Measurements from ENCODE around the gene BLTP1. TPM values are rescaled to one million over a fixed set of nuclear protein-coding genes. Genes with fewer than 3 reads are reported as not detected.

Gene BLTP1
- total RNA-seq, 3 donors from 2014 or later, result 134 to 193 (median 160) TPM

DNA sequence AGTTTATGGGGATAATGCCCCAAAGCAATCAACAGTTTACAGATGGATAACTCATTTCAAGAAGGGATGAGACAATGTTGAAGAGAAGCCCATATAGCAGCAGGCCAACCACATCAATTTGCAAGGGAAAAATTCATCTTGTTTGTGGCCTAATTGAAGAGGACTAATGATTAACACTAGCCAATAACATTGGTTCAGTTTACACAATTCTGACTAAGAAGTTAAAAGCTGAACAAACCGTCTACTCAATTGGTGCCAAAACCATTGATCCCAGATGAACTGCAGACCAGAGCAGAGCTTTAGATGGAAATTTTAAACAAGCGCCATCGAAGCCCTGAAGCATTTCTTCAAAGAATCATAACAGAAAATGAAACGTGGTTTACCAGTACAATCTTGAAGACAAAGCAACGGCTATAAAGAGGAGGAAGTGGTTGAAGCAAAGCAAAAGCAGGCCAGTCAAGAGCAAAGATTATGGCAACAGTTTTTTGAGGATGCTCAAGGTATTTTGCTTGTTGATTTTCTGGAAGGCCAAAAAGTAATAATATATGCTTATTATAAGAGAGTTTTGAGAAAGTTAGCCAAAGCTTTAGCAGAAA is 20.5 kb upstream of the BLTP1 start:
- Histone ChIP-seq H3K36me3 (no peaks in the 10 kb centered on the region), H3K27ac (no peak overlapping the region), H3K9me3 (no peaks in the 10 kb centered on the region), H3K4me3 (no peak overlapping the region), H3K27me3 (no peaks in the 10 kb centered on the region), H3K4me1 (no peaks in the 10 kb centered on the region)
- no peak for DNase-seq (ENCODE audit: low spot score in 2 of 2)
- TF ChIP-seq, protein P1, sequence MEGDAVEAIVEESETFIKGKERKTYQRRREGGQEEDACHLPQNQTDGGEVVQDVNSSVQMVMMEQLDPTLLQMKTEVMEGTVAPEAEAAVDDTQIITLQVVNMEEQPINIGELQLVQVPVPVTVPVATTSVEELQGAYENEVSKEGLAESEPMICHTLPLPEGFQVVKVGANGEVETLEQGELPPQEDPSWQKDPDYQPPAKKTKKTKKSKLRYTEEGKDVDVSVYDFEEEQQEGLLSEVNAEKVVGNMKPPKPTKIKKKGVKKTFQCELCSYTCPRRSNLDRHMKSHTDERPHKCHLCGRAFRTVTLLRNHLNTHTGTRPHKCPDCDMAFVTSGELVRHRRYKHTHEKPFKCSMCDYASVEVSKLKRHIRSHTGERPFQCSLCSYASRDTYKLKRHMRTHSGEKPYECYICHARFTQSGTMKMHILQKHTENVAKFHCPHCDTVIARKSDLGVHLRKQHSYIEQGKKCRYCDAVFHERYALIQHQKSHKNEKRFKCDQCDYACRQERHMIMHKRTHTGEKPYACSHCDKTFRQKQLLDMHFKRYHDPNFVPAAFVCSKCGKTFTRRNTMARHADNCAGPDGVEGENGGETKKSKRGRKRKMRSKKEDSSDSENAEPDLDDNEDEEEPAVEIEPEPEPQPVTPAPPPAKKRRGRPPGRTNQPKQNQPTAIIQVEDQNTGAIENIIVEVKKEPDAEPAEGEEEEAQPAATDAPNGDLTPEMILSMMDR (IDR thresholded peaks at IDR 0.05), result no peak
- no peak for TF ChIP-seq POLR2AphosphoS5 (IDR thresholded peaks at IDR 0.05)
- TF ChIP-seq POLR2A (IDR thresholded peaks at IDR 0.05), result no peak
- intact Hi-C loops (cut with DNase I; ENCODE audit: low total_unique reads), result no loop called here

DNA sequence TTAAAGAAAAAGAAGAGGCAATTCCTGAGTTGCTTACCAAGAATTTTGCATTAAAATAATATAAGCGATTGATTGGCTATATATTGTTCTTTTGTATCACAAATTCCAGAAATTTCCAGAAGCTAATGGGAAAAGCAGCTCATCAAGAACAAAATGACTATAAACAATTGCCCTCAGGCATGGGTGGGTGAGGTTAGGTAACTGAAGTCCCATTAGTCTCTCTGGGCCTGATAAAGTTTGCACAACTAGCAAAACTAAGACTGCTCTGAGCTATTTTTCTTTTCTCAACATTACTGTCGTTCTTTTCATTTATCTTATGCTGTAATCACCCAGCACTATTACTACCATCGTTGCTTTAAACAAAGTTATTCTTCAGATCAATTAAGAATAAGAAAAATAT is 19.2 kb upstream of the BLTP1 start:
- H3K27me3 ChIP-seq, result no peaks in the 10 kb centered on the region

DNA sequence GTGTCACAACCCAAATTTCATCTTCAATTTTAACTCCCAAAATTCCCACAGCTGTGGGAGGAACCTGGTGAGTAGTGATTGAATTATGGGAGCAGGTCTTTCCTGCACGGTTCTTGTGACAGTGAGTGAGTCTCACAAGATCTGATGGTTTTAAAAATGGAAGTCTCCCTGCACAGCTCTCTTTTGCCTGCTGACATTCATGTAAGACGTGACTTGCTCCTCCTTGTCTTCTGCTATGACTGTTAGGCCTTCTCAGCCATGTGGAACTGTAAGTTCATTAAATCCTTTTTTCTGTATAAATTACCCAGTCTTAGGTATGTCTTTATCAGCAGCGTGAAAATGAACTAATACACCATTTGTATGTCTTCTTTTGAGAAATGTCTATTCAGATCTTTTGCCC is 13.0 kb upstream of the BLTP1 start:
- H3K9me3 ChIP-seq, result no peaks in the 10 kb centered on the region

More for the DNA sequence above, 19.2 kb upstream of the BLTP1 start:
- intact Hi-C loops (cut with DNase I; ENCODE audit: low total_unique reads), result no loop called here
- H3K27ac ChIP-seq, result no peak overlapping the region
- no peak for TF ChIP-seq POLR2AphosphoS5 (IDR thresholded peaks at IDR 0.05)
- TF ChIP-seq, protein P1 (IDR thresholded peaks at IDR 0.05), result no peak
- no peaks in the 10 kb centered on the region for H3K4me1 ChIP-seq
- H3K36me3 ChIP-seq, result no peaks in the 10 kb centered on the region
- no peaks in the 10 kb centered on the region for H3K9me3 ChIP-seq
- no peak for DNase-seq (ENCODE audit: low spot score in 2 of 2)
- no peak overlapping the region for H3K4me3 ChIP-seq

DNA sequence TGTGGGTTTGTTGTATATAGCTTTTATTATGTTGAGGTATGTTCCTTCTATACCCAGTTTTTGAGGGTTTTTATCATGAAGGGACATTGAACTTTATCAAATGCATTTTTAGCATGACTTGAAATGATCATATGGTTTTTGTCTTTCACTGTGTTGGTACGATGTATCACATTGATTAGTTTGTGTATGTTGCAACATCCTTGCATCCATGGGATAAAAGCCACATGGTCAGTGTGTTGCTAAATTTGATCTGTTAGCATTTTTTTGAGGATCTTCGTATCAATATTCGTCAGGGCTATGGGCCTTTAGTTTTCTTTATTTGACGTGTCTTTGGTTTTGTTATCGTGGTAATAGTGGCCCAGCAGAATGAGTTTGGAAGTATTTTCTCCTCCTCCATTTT is 11.3 kb upstream of the BLTP1 start:
- intact Hi-C loops (cut with DNase I; ENCODE audit: low total_unique reads), result no loop called here
- no peaks in the 10 kb centered on the region for H3K4me1 ChIP-seq
- H3K36me3 ChIP-seq, result no peaks in the 10 kb centered on the region
- H3K9me3 ChIP-seq, result no peaks in the 10 kb centered on the region
- TF ChIP-seq POLR2A (IDR thresholded peaks at IDR 0.05) (no peak), POLR2AphosphoS5 (IDR thresholded peaks at IDR 0.05) (no peak)
- TF ChIP-seq, protein P1 (IDR thresholded peaks at IDR 0.05), result no peak
- H3K27ac ChIP-seq, result no peak overlapping the region
- no peak overlapping the region for H3K4me3 ChIP-seq
- H3K27me3 ChIP-seq, result no peaks in the 10 kb centered on the region
- DNase-seq (ENCODE audit: low spot score in 2 of 2), result no peak

More for the DNA sequence above, 13.0 kb upstream of the BLTP1 start:
- Histone ChIP-seq H3K4me3 (no peak overlapping the region), H3K36me3 (no peaks in the 10 kb centered on the region), H3K4me1 (no peaks in the 10 kb centered on the region), H3K27ac (no peak overlapping the region), H3K27me3 (no peaks in the 10 kb centered on the region)
- TF ChIP-seq POLR2AphosphoS5 (IDR thresholded peaks at IDR 0.05) (no peak), POLR2A (IDR thresholded peaks at IDR 0.05) (no peak)
- TF ChIP-seq, protein P1 (IDR thresholded peaks at IDR 0.05), result no peak
- no peak for DNase-seq (ENCODE audit: low spot score in 2 of 2)
- intact Hi-C loops (cut with DNase I; ENCODE audit: low total_unique reads), result no loop called here

DNA sequence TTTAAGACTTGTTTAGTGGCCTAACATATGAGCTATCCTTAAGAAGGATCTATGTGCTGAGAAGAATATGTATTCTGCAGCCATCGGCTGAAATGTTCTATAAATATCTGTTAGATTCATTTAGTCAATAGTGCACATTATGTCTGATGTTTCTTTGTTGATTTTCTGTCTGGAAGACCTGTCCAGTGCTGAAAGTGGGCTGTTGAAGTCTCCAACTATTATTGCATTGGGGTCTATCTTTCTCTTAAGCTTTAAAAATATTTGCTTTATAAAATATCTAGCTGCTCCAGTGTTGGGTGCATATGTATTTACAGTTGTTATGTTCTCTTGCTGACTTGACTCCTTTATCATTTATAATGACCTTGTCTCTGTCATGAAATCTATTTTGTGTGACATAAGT is 9.4 kb upstream of the BLTP1 start:
- intact Hi-C loops (cut with DNase I; ENCODE audit: low total_unique reads), result no loop called here

More for the DNA sequence above, 9.4 kb upstream of the BLTP1 start:
- no peaks in the 10 kb centered on the region for H3K9me3 ChIP-seq
- H3K36me3 ChIP-seq, result no peaks in the 10 kb centered on the region
- no peak overlapping the region for H3K4me3 ChIP-seq
- no peak for DNase-seq (ENCODE audit: low spot score in 2 of 2)
- H3K27ac ChIP-seq, result no peak overlapping the region
- H3K27me3 ChIP-seq, result no peaks in the 10 kb centered on the region
- TF ChIP-seq, protein P1 (IDR thresholded peaks at IDR 0.05), result no peak
- H3K4me1 ChIP-seq, result no peaks in the 10 kb centered on the region
